Endodermal cell (in vitro differentiated cells): ENCODE data around the gene SCNM1. TPM values are rescaled to one million over a fixed set of nuclear protein-coding genes. Genes with fewer than 3 reads are reported as not detected.

Experiments used
- DNase-seq: peaks from one replicate; pipeline ENCODE4 v3.0.0-alpha.2; 2017
- H3K27ac ChIP-seq: 2 replicates; pipeline ENCODE4 v1.5.1; 2013; ENCODE audit warnings: mild to moderate bottlenecking, low read depth, low read length, moderate library complexity
- H3K27me3 ChIP-seq: 2 replicates; pipeline ENCODE4 v1.6.1; 2013; ENCODE audit warnings: mild to moderate bottlenecking, low read length, moderate library complexity; ENCODE audit not compliant: insufficient read depth, control insufficient read depth, poor library complexity, severe bottlenecking
- H3K36me3 ChIP-seq: 2 replicates; pipeline ENCODE4 v1.7.0; 2013; ENCODE audit warnings: mild to moderate bottlenecking, low read length, moderate library complexity; ENCODE audit not compliant: control insufficient read depth, insufficient read depth
- H3K4me1 ChIP-seq: one replicate; pipeline ENCODE4 v1.7.0; 2013; ENCODE audit warnings: low read length; ENCODE audit not compliant: control insufficient read depth, insufficient read depth
- H3K4me3 ChIP-seq: 2 replicates; pipeline ENCODE4 v1.5.1; 2013; ENCODE audit warnings: mild to moderate bottlenecking, low read length, moderate library complexity
- H3K9ac ChIP-seq: 2 replicates; pipeline ENCODE4 v1.6.1; 2013; ENCODE audit warnings: mild to moderate bottlenecking, low read length, moderate library complexity; ENCODE audit not compliant: poor library complexity, severe bottlenecking; ENCODE audit errors: extremely low read depth
- H3K9me3 ChIP-seq: 2 replicates; pipeline ENCODE4 v1.6.1; 2013; ENCODE audit warnings: mild to moderate bottlenecking, low read length, moderate library complexity; ENCODE audit not compliant: control insufficient read depth
- H3K27ac Mint-ChIP-seq: 2 replicates; pipeline ENCODE4 v1.8.0; 2020; ENCODE audit warnings: mixed read lengths
- H3K27me3 Mint-ChIP-seq: 2 replicates; pipeline ENCODE4 v1.8.0; 2021; ENCODE audit warnings: mild to moderate bottlenecking, mixed read lengths; ENCODE audit not compliant: insufficient read depth
- H3K36me3 Mint-ChIP-seq: 2 replicates; pipeline ENCODE4 v1.8.0; 2020; ENCODE audit warnings: low read depth, mixed read lengths
- H3K4me1 Mint-ChIP-seq: 2 replicates; pipeline ENCODE4 v1.8.0; 2020; ENCODE audit warnings: mixed read lengths
- H3K4me3 Mint-ChIP-seq: 2 replicates; pipeline ENCODE4 v1.8.0; 2020; ENCODE audit warnings: mild to moderate bottlenecking, moderate library complexity, mixed read lengths
- H3K9me3 Mint-ChIP-seq: 2 replicates; pipeline ENCODE4 v1.8.0; 2020; ENCODE audit warnings: mild to moderate bottlenecking, mixed read lengths
- CTCF ChIP-seq: fragments of 200-600 bp; sonication (generic); conservative IDR thresholded peaks from 2 replicates; pipeline ENCODE4 v1.5.0; 2021; ENCODE audit warnings: antibody characterized with exemption, mild to moderate bottlenecking
- WGBS, 2 experiments: methylation state at CpG; one replicate each; pipeline versions ENCODE4 v1.1.5 to v1.1.7; 2013; ENCODE audit warnings: missing lambda C conversion rate in 2 of 2, mixed read lengths in 1 of 2; ENCODE audit not compliant: insufficient coverage in 1 of 2, insufficient read length in 1 of 2; 5-methylcytosine and 5-hydroxymethylcytosine counted together
- total RNA-seq, 2 donors: library from RNA; stranded (reverse); fragmentation: NEBNext Ultra II Directional in 1 of 2; extraction: Animal tissue kit (Norgen Biotek cat#: 25700) in 1 of 2; gene quantifications; 2 replicates in 1 of 2; 3 replicates in 1 of 2; pipeline ENCODE4 v1.2.1, GENCODE V29; 2021

Gene SCNM1
- total RNA-seq, 2 donors from 2014 or later, result 41.1 to 44.8 TPM

- WGBS, 2 experiments, result 83 to 100% methylated on average over 1 of the region's 1 CpG
- peaks cover 2% of the 10 kb centered on the region for H3K4me1 Mint-ChIP-seq
- peak overlapping the region; percentile 55 for H3K27ac Mint-ChIP-seq
Measured at GRCh38 chr1:151210830-151211229, 44.9 kb downstream of the SCNM1 start.

GRCh38 chr1:151211972-151212705, 46.2 kb downstream of the SCNM1 start:
- DNase-seq, result no peak
- Mint-ChIP-seq H3K27me3 (no peaks in the 10 kb centered on the region), H3K36me3 (peaks cover 61% of the 10 kb centered on the region), H3K27ac (no peak overlapping the region), H3K4me1 (peaks cover 2% of the 10 kb centered on the region), H3K4me3 (no peak overlapping the region), H3K9me3 (no peaks in the 10 kb centered on the region)
- Histone ChIP-seq H3K36me3 (peaks cover 65% of the 10 kb centered on the region), H3K9ac (no peak overlapping the region), H3K4me1 (no peaks in the 10 kb centered on the region), H3K27ac (no peak overlapping the region), H3K9me3 (no peaks in the 10 kb centered on the region), H3K27me3 (no peaks in the 10 kb centered on the region), H3K4me3 (no peak overlapping the region)
- TF ChIP-seq CTCF, result no peak
- WGBS, 2 experiments, result 91 to 93% methylated on average over 12 to 15 of the region's 15 CpGs

More at GRCh38 chr1:151210830-151211229, 44.9 kb downstream of the SCNM1 start:
- no peaks in the 10 kb centered on the region for H3K9me3 Mint-ChIP-seq
- Histone ChIP-seq H3K36me3 (peaks cover 66% of the 10 kb centered on the region), H3K27ac (no peak overlapping the region), H3K9ac (no peak overlapping the region), H3K9me3 (no peaks in the 10 kb centered on the region), H3K4me1 (no peaks in the 10 kb centered on the region), H3K4me3 (no peak overlapping the region), H3K27me3 (no peaks in the 10 kb centered on the region)
- no peak for TF ChIP-seq CTCF
- no peaks in the 10 kb centered on the region for H3K27me3 Mint-ChIP-seq
- DNase-seq, result no peak
- H3K36me3 Mint-ChIP-seq, result peaks cover 68% of the 10 kb centered on the region
- no peak overlapping the region for H3K4me3 Mint-ChIP-seq

GRCh38 chr1:151213560-151213959, 47.6 kb downstream of the SCNM1 start:
- Histone ChIP-seq H3K9ac (no peak overlapping the region), H3K36me3 (peaks cover 61% of the 10 kb centered on the region)
- H3K27ac Mint-ChIP-seq, result peak overlapping the region; percentile 76

More at GRCh38 chr1:151213560-151213959, 47.6 kb downstream of the SCNM1 start:
- Histone ChIP-seq H3K4me1 (no peaks in the 10 kb centered on the region), H3K27ac (no peak overlapping the region), H3K9me3 (no peaks in the 10 kb centered on the region), H3K27me3 (no peaks in the 10 kb centered on the region), H3K4me3 (no peak overlapping the region)
- Mint-ChIP-seq H3K4me1 (peaks cover 2% of the 10 kb centered on the region), H3K27me3 (no peaks in the 10 kb centered on the region), H3K9me3 (no peaks in the 10 kb centered on the region), H3K4me3 (no peak overlapping the region), H3K36me3 (peaks cover 57% of the 10 kb centered on the region)
- WGBS, 2 experiments, result 42% methylated on average over 2 of the region's 2 CpGs; no CpG with 5 or more reads in 1 of the 2 experiments
- no peak for TF ChIP-seq CTCF
- DNase-seq, result no peak

Other genes starting within 250 kb of the SCNM1 start
- 10 to 100 TPM; 68.6 to 73.5 TPM for gene SETDB1, start 239.8 kb upstream of the SCNM1 start, total RNA-seq
- 100 to 1,000 TPM; 143 to 183 TPM for gene CERS2, start 191.3 kb upstream of the SCNM1 start, total RNA-seq
- gene ANXA9, start 183.9 kb upstream of the SCNM1 start, total RNA-seq, result not detected
- gene MINDY1, start 159.2 kb upstream of the SCNM1 start, total RNA-seq, result 10 to 100 TPM in 1 of 2 donors, 1 to 10 TPM in 1; 8.6 to 10.8 TPM
- gene PRUNE1, start 157.7 kb upstream of the SCNM1 start, total RNA-seq, result 10 to 100 TPM; 23.8 to 29.3 TPM
- 1 to 10 TPM; 1.6 to 2.9 TPM for gene BNIPL, start 129.6 kb upstream of the SCNM1 start, total RNA-seq
- gene C1orf56, start 118.4 kb upstream of the SCNM1 start, total RNA-seq, result 1 to 10 TPM; 4.7 to 6.6 TPM
- 10 to 100 TPM; 69.8 to 74.5 TPM for gene CDC42SE1, start 106.5 kb upstream of the SCNM1 start, total RNA-seq
- gene MLLT11, start 105.7 kb upstream of the SCNM1 start, total RNA-seq, result 10 to 100 TPM; 16.5 to 19.2 TPM
- gene GABPB2, start 95.4 kb upstream of the SCNM1 start, total RNA-seq, result 1 to 10 TPM; 7.5 to 7.7 TPM
- gene SEMA6C, start 19.5 kb upstream of the SCNM1 start, total RNA-seq, result 10 to 100 TPM; 23.8 to 26.5 TPM
- gene TNFAIP8L2, start 9.5 kb upstream of the SCNM1 start, total RNA-seq, result not detected
- gene LYSMD1, start 242 bp upstream of the SCNM1 start, total RNA-seq, result 10 to 100 TPM in 1 of 2 donors, 1 to 10 TPM in 1; 9.1 to 13.0 TPM
- 1 to 10 TPM; 1.0 to 1.9 TPM for gene TMOD4, start 9.8 kb downstream of the SCNM1 start, total RNA-seq
- 100 to 1,000 TPM in 1 of 2 donors, 10 to 100 TPM in 1; 79.4 to 103 TPM for gene VPS72, start 24.1 kb downstream of the SCNM1 start, total RNA-seq
- gene PIP5K1A, start 32.4 kb downstream of the SCNM1 start, total RNA-seq, result 100 to 1,000 TPM; 102 to 144 TPM
- 100 to 1,000 TPM; 188 to 205 TPM for gene PSMD4, start 88.6 kb downstream of the SCNM1 start, total RNA-seq
- 10 to 100 TPM; 43.0 to 49.8 TPM for gene ZNF687, start 116.2 kb downstream of the SCNM1 start, total RNA-seq
- gene PI4KB, start 161.3 kb downstream of the SCNM1 start, total RNA-seq, result 10 to 100 TPM; 34.3 to 37.5 TPM
- 10 to 100 TPM; 57.7 to 72.1 TPM for gene RFX5, start 181.1 kb downstream of the SCNM1 start, total RNA-seq
- 10 to 100 TPM; 35.4 to 39.2 TPM for gene SELENBP1, start 206.6 kb downstream of the SCNM1 start, total RNA-seq
- gene PSMB4, start 233.4 kb downstream of the SCNM1 start, total RNA-seq, result 100 to 1,000 TPM; 327 to 333 TPM